ENCODE data around the gene HOXD9.

Gene HOXD9

GRCh38 chr2:176136374-176137251 lies 14.1 kb downstream of the HOXD9 start:
- H3K9me3 ChIP-seq (ENCODE audit: control insufficient read depth, insufficient read depth, low read length) = no peaks in the 10 kb centered on the region
- no CpG with 5 or more reads among the region's 71 CpGs for WGBS (ENCODE audit: insufficient coverage, insufficient read length)
- peaks cover 2% of the 10 kb centered on the region; the same call in 1 of the 2 replicates for H3K4me1 ChIP-seq (ENCODE audit: control insufficient read depth, insufficient read depth, low read length)
- H3K27me3 ChIP-seq (ENCODE audit: control insufficient read depth, insufficient read depth, low read length) = peaks cover 88% of the 10 kb centered on the region
- DNase-seq (ENCODE audit: low read depth, low spot score) = no peak
- H3K4me3 ChIP-seq (ENCODE audit: low read length) = peak overlapping the region; percentile 24; the same call in 1 of the 2 replicates
- H3K27ac ChIP-seq (ENCODE audit: low read length) = no peak overlapping the region
- no peaks in the 10 kb centered on the region for H3K36me3 ChIP-seq (ENCODE audit: control insufficient read depth, insufficient read depth, low read length)

GRCh38 chr2:176137252-176137580 lies 14.7 kb downstream of the HOXD9 start:
- no peaks in the 10 kb centered on the region for H3K9me3 ChIP-seq (ENCODE audit: control insufficient read depth, insufficient read depth, low read length)
- H3K36me3 ChIP-seq (ENCODE audit: control insufficient read depth, insufficient read depth, low read length) = no peaks in the 10 kb centered on the region
- peaks cover 2% of the 10 kb centered on the region; the same call in 1 of the 2 replicates for H3K4me1 ChIP-seq (ENCODE audit: control insufficient read depth, insufficient read depth, low read length)
- no peak overlapping the region for H3K4me3 ChIP-seq (ENCODE audit: low read length)
- no peak for DNase-seq (ENCODE audit: low read depth, low spot score)
- no peak overlapping the region for H3K27ac ChIP-seq (ENCODE audit: low read length)
- WGBS (ENCODE audit: insufficient coverage, insufficient read length) = no CpG with 5 or more reads among the region's 2 CpGs
- peaks cover 91% of the 10 kb centered on the region for H3K27me3 ChIP-seq (ENCODE audit: control insufficient read depth, insufficient read depth, low read length)

- H3K27me3 ChIP-seq (ENCODE audit: control insufficient read depth, insufficient read depth, low read length) = peaks cover 91% of the 10 kb centered on the region
- H3K4me1 ChIP-seq (ENCODE audit: control insufficient read depth, insufficient read depth, low read length) = peaks cover 2% of the 10 kb centered on the region; the same call in 1 of the 2 replicates
- no peaks in the 10 kb centered on the region for H3K9me3 ChIP-seq (ENCODE audit: control insufficient read depth, insufficient read depth, low read length)
- no peak for DNase-seq (ENCODE audit: low read depth, low spot score)
- WGBS (ENCODE audit: insufficient coverage, insufficient read length) = no CpG with 5 or more reads among the region's 8 CpGs
- no peaks in the 10 kb centered on the region for H3K36me3 ChIP-seq (ENCODE audit: control insufficient read depth, insufficient read depth, low read length)
- H3K4me3 ChIP-seq (ENCODE audit: low read length) = no peak overlapping the region
- no peak overlapping the region for H3K27ac ChIP-seq (ENCODE audit: low read length)
Measured at GRCh38 chr2:176137906-176138305, 15.4 kb downstream of the HOXD9 start.

GRCh38 chr2:176138526-176138922 lies 16.0 kb downstream of the HOXD9 start:
- no CpG with 5 or more reads among the region's 14 CpGs for WGBS (ENCODE audit: insufficient coverage, insufficient read length)
- Histone ChIP-seq H3K4me3 (ENCODE audit: low read length) (no peak overlapping the region), H3K27ac (ENCODE audit: low read length) (no peak overlapping the region), H3K9me3 (ENCODE audit: control insufficient read depth, insufficient read depth, low read length) (no peaks in the 10 kb centered on the region), H3K27me3 (ENCODE audit: control insufficient read depth, insufficient read depth, low read length) (peaks cover 91% of the 10 kb centered on the region), H3K4me1 (ENCODE audit: control insufficient read depth, insufficient read depth, low read length) (peaks cover 2% of the 10 kb centered on the region; the same call in 1 of the 2 replicates), H3K36me3 (ENCODE audit: control insufficient read depth, insufficient read depth, low read length) (no peaks in the 10 kb centered on the region)
- DNase-seq (ENCODE audit: low read depth, low spot score) = no peak

- DNase-seq (ENCODE audit: low read depth, low spot score) = no peak
- H3K4me1 ChIP-seq (ENCODE audit: control insufficient read depth, insufficient read depth, low read length) = peaks cover 2% of the 10 kb centered on the region; the same call in 1 of the 2 replicates
- WGBS (ENCODE audit: insufficient coverage, insufficient read length) = no CpG with 5 or more reads among the region's 28 CpGs
- H3K27me3 ChIP-seq (ENCODE audit: control insufficient read depth, insufficient read depth, low read length) = peaks cover 91% of the 10 kb centered on the region
- H3K4me3 ChIP-seq (ENCODE audit: low read length) = no peak overlapping the region
- H3K9me3 ChIP-seq (ENCODE audit: control insufficient read depth, insufficient read depth, low read length) = no peaks in the 10 kb centered on the region
- no peak overlapping the region for H3K27ac ChIP-seq (ENCODE audit: low read length)
- no peaks in the 10 kb centered on the region for H3K36me3 ChIP-seq (ENCODE audit: control insufficient read depth, insufficient read depth, low read length)
Measured at GRCh38 chr2:176138923-176139660, 16.6 kb downstream of the HOXD9 start.

GRCh38 chr2:176139661-176140512 lies 17.4 kb downstream of the HOXD9 start:
- DNase-seq (ENCODE audit: low read depth, low spot score) = no peak
- Histone ChIP-seq H3K4me3 (ENCODE audit: low read length) (no peak overlapping the region), H3K27ac (ENCODE audit: low read length) (no peak overlapping the region), H3K9me3 (ENCODE audit: control insufficient read depth, insufficient read depth, low read length) (no peaks in the 10 kb centered on the region), H3K27me3 (ENCODE audit: control insufficient read depth, insufficient read depth, low read length) (peaks cover 87% of the 10 kb centered on the region), H3K4me1 (ENCODE audit: control insufficient read depth, insufficient read depth, low read length) (peaks cover 1% of the 10 kb centered on the region; the same call in 1 of the 2 replicates), H3K36me3 (ENCODE audit: control insufficient read depth, insufficient read depth, low read length) (no peaks in the 10 kb centered on the region)
- WGBS (ENCODE audit: insufficient coverage, insufficient read length) = no CpG with 5 or more reads among the region's 41 CpGs

- Histone ChIP-seq H3K4me1 (ENCODE audit: control insufficient read depth, insufficient read depth, low read length) (peaks cover 1% of the 10 kb centered on the region; the same call in 1 of the 2 replicates), H3K27ac (ENCODE audit: low read length) (no peak overlapping the region), H3K27me3 (ENCODE audit: control insufficient read depth, insufficient read depth, low read length) (peaks cover 87% of the 10 kb centered on the region), H3K36me3 (ENCODE audit: control insufficient read depth, insufficient read depth, low read length) (no peaks in the 10 kb centered on the region), H3K9me3 (ENCODE audit: control insufficient read depth, insufficient read depth, low read length) (no peaks in the 10 kb centered on the region), H3K4me3 (ENCODE audit: low read length) (peak overlapping the region; percentile 52; the same call in 1 of the 2 replicates)
- no CpG with 5 or more reads among the region's 48 CpGs for WGBS (ENCODE audit: insufficient coverage, insufficient read length)
- DNase-seq (ENCODE audit: low read depth, low spot score) = no peak
Measured at GRCh38 chr2:176140513-176141317, 18.2 kb downstream of the HOXD9 start.

- H3K36me3 ChIP-seq (ENCODE audit: control insufficient read depth, insufficient read depth, low read length) = no peaks in the 10 kb centered on the region
- no peak for DNase-seq (ENCODE audit: low read depth, low spot score)
- no peaks in the 10 kb centered on the region for H3K9me3 ChIP-seq (ENCODE audit: control insufficient read depth, insufficient read depth, low read length)
- peaks cover 87% of the 10 kb centered on the region for H3K27me3 ChIP-seq (ENCODE audit: control insufficient read depth, insufficient read depth, low read length)
- no CpG with 5 or more reads among the region's 2 CpGs for WGBS (ENCODE audit: insufficient coverage, insufficient read length)
- H3K27ac ChIP-seq (ENCODE audit: low read length) = no peak overlapping the region
- H3K4me1 ChIP-seq (ENCODE audit: control insufficient read depth, insufficient read depth, low read length) = no peaks in the 10 kb centered on the region
- no peak overlapping the region for H3K4me3 ChIP-seq (ENCODE audit: low read length)
Measured at GRCh38 chr2:176142281-176142680, 19.8 kb downstream of the HOXD9 start.

- Histone ChIP-seq H3K9me3 (ENCODE audit: control insufficient read depth, insufficient read depth, low read length) (no peaks in the 10 kb centered on the region), H3K4me1 (ENCODE audit: control insufficient read depth, insufficient read depth, low read length) (no peaks in the 10 kb centered on the region), H3K27me3 (ENCODE audit: control insufficient read depth, insufficient read depth, low read length) (peaks cover 90% of the 10 kb centered on the region), H3K4me3 (ENCODE audit: low read length) (no peak overlapping the region), H3K27ac (ENCODE audit: low read length) (no peak overlapping the region), H3K36me3 (ENCODE audit: control insufficient read depth, insufficient read depth, low read length) (no peaks in the 10 kb centered on the region)
- WGBS (ENCODE audit: insufficient coverage, insufficient read length) = no CpG with 5 or more reads among the region's 4 CpGs
- DNase-seq (ENCODE audit: low read depth, low spot score) = no peak
Measured at GRCh38 chr2:176145085-176145969, 22.8 kb downstream of the HOXD9 start.
